ENCODE data around the gene CERS1.

The CERS1 gene

GRCh38 chr19:18875726-18876125 lies 20.2 kb downstream of the CERS1 start:
- H3K9me3 ChIP-seq (ENCODE audit: insufficient read depth, low read length) = peaks cover 12% of the 10 kb centered on the region; the same call in 1 of the 2 replicates
- H3K4me1 ChIP-seq (ENCODE audit: insufficient read depth, insufficient read length) = peaks cover 2% of the 10 kb centered on the region
- H3K27me3 ChIP-seq (ENCODE audit: insufficient read depth, insufficient read length) = no peaks in the 10 kb centered on the region
- DNase-seq (ENCODE audit: low read depth, low spot score) = no peak
- no peak overlapping the region for H3K9ac ChIP-seq (ENCODE audit: insufficient read length, low read depth)
- H3K4me3 ChIP-seq (ENCODE audit: insufficient read length, low read depth) = no peak overlapping the region
- TF ChIP-seq ZNF274 (IDR thresholded peaks at IDR 0.05; ENCODE audit: low read depth, low read length) (no peak), SUZ12 (IDR thresholded peaks at IDR 0.05; ENCODE audit: extremely low read depth, insufficient read depth, insufficient read length) (no peak), YY1 (IDR thresholded peaks at IDR 0.05; ENCODE audit: insufficient read depth, insufficient read length) (no peak)
- peaks cover 65% of the 10 kb centered on the region for H3K36me3 ChIP-seq (ENCODE audit: insufficient read depth, insufficient read length, low read length)

DNA sequence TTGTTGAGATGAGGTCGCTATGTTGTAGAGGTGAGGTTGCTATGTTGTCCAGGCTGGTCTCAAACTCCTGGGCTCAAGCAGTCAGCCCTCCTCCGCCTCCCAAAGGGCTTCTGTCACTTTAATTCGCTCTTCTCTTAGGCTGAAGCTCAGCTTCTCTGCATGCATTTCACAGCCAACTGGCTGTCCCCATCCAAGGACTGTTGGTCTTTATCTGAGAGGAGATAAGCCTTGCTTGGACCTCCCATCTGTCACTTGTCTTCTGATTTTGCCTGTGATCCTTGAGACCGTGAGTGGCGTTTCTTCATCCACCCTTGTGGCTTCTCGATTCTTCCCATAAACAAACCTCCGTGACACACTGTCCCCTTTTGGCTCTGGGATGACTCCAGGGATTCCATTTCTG lies 24.4 kb downstream of the CERS1 start:
- H3K4me3 ChIP-seq (ENCODE audit: insufficient read length, low read depth) = no peak overlapping the region
- H3K36me3 ChIP-seq (ENCODE audit: insufficient read depth, insufficient read length, low read length) = peaks cover 68% of the 10 kb centered on the region
- no peak for TF ChIP-seq ZNF274 (IDR thresholded peaks at IDR 0.05; ENCODE audit: low read depth, low read length)
- TF ChIP-seq YY1 (IDR thresholded peaks at IDR 0.05; ENCODE audit: insufficient read depth, insufficient read length) = no peak
- TF ChIP-seq SUZ12 (IDR thresholded peaks at IDR 0.05; ENCODE audit: extremely low read depth, insufficient read depth, insufficient read length) = no peak
- H3K27me3 ChIP-seq (ENCODE audit: insufficient read depth, insufficient read length) = no peaks in the 10 kb centered on the region
- peaks cover 2% of the 10 kb centered on the region for H3K4me1 ChIP-seq (ENCODE audit: insufficient read depth, insufficient read length)
- peaks cover 3% of the 10 kb centered on the region; the same call in 1 of the 2 replicates for H3K9me3 ChIP-seq (ENCODE audit: insufficient read depth, low read length)
- no peak for DNase-seq (ENCODE audit: low read depth, low spot score)
- no peak overlapping the region for H3K9ac ChIP-seq (ENCODE audit: insufficient read length, low read depth)

GRCh38 chr19:18870531-18871172 lies 25.3 kb downstream of the CERS1 start:
- no peak for DNase-seq (ENCODE audit: low read depth, low spot score)
- Histone ChIP-seq H3K4me1 (ENCODE audit: insufficient read depth, insufficient read length) (peaks cover 8% of the 10 kb centered on the region), H3K9ac (ENCODE audit: insufficient read length, low read depth) (no peak overlapping the region), H3K36me3 (ENCODE audit: insufficient read depth, insufficient read length, low read length) (peaks cover 69% of the 10 kb centered on the region), H3K27me3 (ENCODE audit: insufficient read depth, insufficient read length) (no peaks in the 10 kb centered on the region), H3K9me3 (ENCODE audit: insufficient read depth, low read length) (no peaks in the 10 kb centered on the region), H3K4me3 (ENCODE audit: insufficient read length, low read depth) (no peak overlapping the region)
- no peak for TF ChIP-seq YY1 (IDR thresholded peaks at IDR 0.05; ENCODE audit: insufficient read depth, insufficient read length)
- TF ChIP-seq ZNF274 (IDR thresholded peaks at IDR 0.05; ENCODE audit: low read depth, low read length) = no peak
- no peak for TF ChIP-seq SUZ12 (IDR thresholded peaks at IDR 0.05; ENCODE audit: extremely low read depth, insufficient read depth, insufficient read length)

DNA sequence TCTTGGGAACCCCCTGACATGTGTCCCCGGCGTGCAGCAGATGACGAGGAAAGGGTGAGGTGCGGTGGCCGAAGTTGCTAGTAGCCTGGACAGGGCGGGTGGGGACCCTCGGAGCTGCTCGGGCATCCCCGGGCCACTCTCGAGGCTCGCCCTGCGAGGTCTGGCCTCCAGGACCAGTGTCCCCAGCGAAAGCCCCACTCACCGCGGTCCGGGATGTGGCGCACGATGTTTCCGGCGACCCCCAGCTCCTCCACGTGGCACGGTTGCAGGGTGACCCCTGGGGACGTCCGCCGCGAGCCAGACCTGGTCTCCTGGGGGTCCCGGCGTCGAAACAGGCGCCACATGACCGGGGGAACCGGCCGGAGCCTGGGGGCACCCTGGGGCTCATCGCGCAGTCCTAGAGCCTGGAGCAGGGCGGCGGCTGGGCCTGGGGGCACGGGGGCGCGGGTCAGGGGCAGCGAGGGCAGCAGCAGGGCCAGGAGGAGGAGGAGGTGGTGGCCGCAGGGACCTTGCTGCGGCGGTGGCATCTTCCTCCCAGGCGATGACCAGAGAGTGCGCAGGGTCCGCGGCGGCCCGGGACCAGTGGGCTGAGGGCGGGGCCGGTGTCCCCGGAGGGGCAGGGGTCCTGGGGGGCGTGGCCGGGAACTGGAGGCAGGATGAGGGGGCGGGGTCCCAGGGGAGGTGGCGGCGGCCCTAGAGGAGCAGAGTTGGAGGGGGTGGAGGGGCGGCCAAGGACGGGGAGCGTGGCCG lies 26.0 kb downstream of the CERS1 start:
- Histone ChIP-seq H3K9ac (ENCODE audit: insufficient read length, low read depth) (no peak overlapping the region), H3K9me3 (ENCODE audit: insufficient read depth, low read length) (no peaks in the 10 kb centered on the region), H3K27me3 (ENCODE audit: insufficient read depth, insufficient read length) (no peaks in the 10 kb centered on the region), H3K4me1 (ENCODE audit: insufficient read depth, insufficient read length) (peaks cover 8% of the 10 kb centered on the region), H3K36me3 (ENCODE audit: insufficient read depth, insufficient read length, low read length) (peaks cover 72% of the 10 kb centered on the region), H3K4me3 (ENCODE audit: insufficient read length, low read depth) (no peak overlapping the region)
- DNase-seq (ENCODE audit: low read depth, low spot score) = no peak
- TF ChIP-seq SUZ12 (IDR thresholded peaks at IDR 0.05; ENCODE audit: extremely low read depth, insufficient read depth, insufficient read length) = no peak
- no peak for TF ChIP-seq ZNF274 (IDR thresholded peaks at IDR 0.05; ENCODE audit: low read depth, low read length)
- no peak for TF ChIP-seq YY1 (IDR thresholded peaks at IDR 0.05; ENCODE audit: insufficient read depth, insufficient read length)

- H3K27me3 ChIP-seq (ENCODE audit: insufficient read depth, insufficient read length) = no peaks in the 10 kb centered on the region
- DNase-seq (ENCODE audit: low read depth, low spot score) = no peak
- H3K36me3 ChIP-seq (ENCODE audit: insufficient read depth, insufficient read length, low read length) = peaks cover 69% of the 10 kb centered on the region
- TF ChIP-seq YY1 (IDR thresholded peaks at IDR 0.05; ENCODE audit: insufficient read depth, insufficient read length) (no peak), ZNF274 (IDR thresholded peaks at IDR 0.05; ENCODE audit: low read depth, low read length) (no peak), SUZ12 (IDR thresholded peaks at IDR 0.05; ENCODE audit: extremely low read depth, insufficient read depth, insufficient read length) (no peak)
- H3K9me3 ChIP-seq (ENCODE audit: insufficient read depth, low read length) = no peaks in the 10 kb centered on the region
- no peak overlapping the region for H3K9ac ChIP-seq (ENCODE audit: insufficient read length, low read depth)
- H3K4me3 ChIP-seq (ENCODE audit: insufficient read length, low read depth) = no peak overlapping the region
- peaks cover 8% of the 10 kb centered on the region for H3K4me1 ChIP-seq (ENCODE audit: insufficient read depth, insufficient read length)
These were observed 26.8 kb downstream of the CERS1 start for GRCh38 chr19:18869023-18869618.

DNA sequence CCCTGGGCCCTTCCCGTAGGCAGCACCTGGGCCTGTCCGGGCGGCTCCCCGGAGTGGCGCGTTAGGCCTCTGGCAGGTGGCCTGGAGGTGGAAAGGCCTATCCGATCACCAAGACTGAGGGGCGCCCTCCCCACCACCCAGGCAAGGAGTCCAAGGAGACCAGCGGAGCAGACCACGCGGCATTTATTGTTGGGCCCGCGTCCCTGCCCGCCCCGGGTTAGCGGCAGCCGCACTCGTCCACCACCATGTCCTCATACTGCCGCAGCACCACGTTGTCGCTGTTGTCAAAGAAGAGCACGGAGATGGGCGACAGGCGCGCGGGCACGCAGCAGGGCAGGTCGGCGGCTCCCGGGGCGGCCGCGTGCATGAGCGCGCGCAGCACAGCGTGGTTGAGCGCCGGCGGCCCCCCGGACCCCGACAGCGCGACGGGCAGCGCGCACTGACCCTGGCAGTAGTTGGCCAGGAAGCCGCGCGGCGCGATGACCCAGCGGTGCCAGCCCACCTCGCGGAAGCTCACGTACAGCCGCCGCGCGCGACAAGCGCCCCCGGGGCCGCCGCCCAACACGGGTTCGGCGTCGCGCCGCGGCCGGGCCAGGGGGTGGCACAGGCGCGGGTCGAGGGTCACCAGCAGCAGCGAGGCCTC lies 27.5 kb downstream of the CERS1 start:
- H3K9ac ChIP-seq (ENCODE audit: insufficient read length, low read depth) = peak overlapping the region; percentile 8
- H3K4me1 ChIP-seq (ENCODE audit: insufficient read depth, insufficient read length) = peaks cover 13% of the 10 kb centered on the region
- no peak overlapping the region for H3K4me3 ChIP-seq (ENCODE audit: insufficient read length, low read depth)
- peaks cover 70% of the 10 kb centered on the region for H3K36me3 ChIP-seq (ENCODE audit: insufficient read depth, insufficient read length, low read length)
- TF ChIP-seq YY1 (IDR thresholded peaks at IDR 0.05; ENCODE audit: insufficient read depth, insufficient read length) (no peak), ZNF274 (IDR thresholded peaks at IDR 0.05; ENCODE audit: low read depth, low read length) (no peak), SUZ12 (IDR thresholded peaks at IDR 0.05; ENCODE audit: extremely low read depth, insufficient read depth, insufficient read length) (no peak)
- no peaks in the 10 kb centered on the region for H3K9me3 ChIP-seq (ENCODE audit: insufficient read depth, low read length)
- H3K27me3 ChIP-seq (ENCODE audit: insufficient read depth, insufficient read length) = no peaks in the 10 kb centered on the region
- no peak for DNase-seq (ENCODE audit: low read depth, low spot score)

Measured in NT2/D1 (cell line).